SK-N-SH treated with all-trans-retinoic acid at 6 μM for 48 hours (cell line): ENCODE results near the gene ADGRB3.

ENCODE experiments used
- ATAC-seq: fragments of 200-7000 bp; cut with Tn5 transposase; 3 replicates; pipeline ENCODE4 v1.9.1; 2020; ENCODE audit warnings: mild to moderate bottlenecking, moderate library complexity
- ARNTL ChIP-seq: fragments of 450-650 bp; formaldehyde crosslinking; IDR thresholded peaks from 2 replicates; pipeline ENCODE4 v1.5.0; 2020; ENCODE audit warnings: low read depth, mild to moderate bottlenecking, moderate library complexity, borderline replicate concordance
- BACH2 ChIP-seq: fragments of 250-450 bp; sonication (Bioruptor Pico); IDR thresholded peaks from 2 replicates; pipeline ENCODE4 v1.9.0; 2021; ENCODE audit warnings: mild to moderate bottlenecking, borderline replicate concordance
- CSDC2 ChIP-seq: fragments of 250-450 bp; sonication (Bioruptor Pico); IDR thresholded peaks from 2 replicates; pipeline ENCODE4 v1.5.0; 2020; ENCODE audit warnings: mild to moderate bottlenecking, moderate library complexity
- ESRRG ChIP-seq: fragments of 250-450 bp; sonication (Bioruptor Pico); IDR thresholded peaks from 2 replicates; pipeline ENCODE4 v1.6.1; 2021; ENCODE audit warnings: mild to moderate bottlenecking
- ISL1 ChIP-seq: fragments of 250-450 bp; sonication (Bioruptor Pico); IDR thresholded peaks from 2 replicates; pipeline ENCODE4 v2.1.2; 2022; ENCODE audit warnings: mild to moderate bottlenecking, moderate library complexity
- OSR1 ChIP-seq: fragments of 250-450 bp; sonication (Bioruptor Pico); IDR thresholded peaks from 2 replicates; pipeline ENCODE4 v1.8.0; 2022; ENCODE audit warnings: moderate library complexity, mild to moderate bottlenecking, inconsistent platforms
- PPARA ChIP-seq: fragments of 250-450 bp; sonication (Bioruptor Pico); IDR thresholded peaks from 2 replicates; pipeline ENCODE4 v1.5.0; 2020; ENCODE audit warnings: mild to moderate bottlenecking, borderline replicate concordance
- RARB ChIP-seq: fragments of 250-450 bp; sonication (Bioruptor Pico); IDR thresholded peaks from 2 replicates; pipeline ENCODE4 v1.8.0; 2021; ENCODE audit warnings: mild to moderate bottlenecking, moderate library complexity
- SNAI2 ChIP-seq: fragments of 250-450 bp; sonication (Bioruptor Pico); IDR thresholded peaks from 2 replicates; pipeline ENCODE4 v1.5.0; 2020; ENCODE audit warnings: mild to moderate bottlenecking, moderate library complexity
- TOX ChIP-seq: fragments of 250-450 bp; sonication (Bioruptor Pico); IDR thresholded peaks from 2 replicates; pipeline ENCODE4 v1.8.0; 2021; ENCODE audit warnings: mild to moderate bottlenecking, moderate library complexity, borderline replicate concordance
- TSHZ2 ChIP-seq: fragments of 250-450 bp; sonication (Bioruptor Pico); IDR thresholded peaks from 2 replicates; pipeline ENCODE4 v1.5.0; 2020; ENCODE audit warnings: mild to moderate bottlenecking, moderate library complexity
- ZC3H10 ChIP-seq: fragments of 250-450 bp; sonication (Bioruptor Pico); IDR thresholded peaks from 2 replicates; pipeline ENCODE4 v1.5.1; 2021; ENCODE audit warnings: mild to moderate bottlenecking, moderate library complexity
- ZFP30 ChIP-seq: fragments of 450-650 bp; formaldehyde crosslinking; IDR thresholded peaks from 2 replicates; pipeline ENCODE4 v1.5.0; 2022; ENCODE audit warnings: mild to moderate bottlenecking, moderate library complexity
- ZNF565 ChIP-seq: fragments of 450-650 bp; formaldehyde crosslinking; conservative IDR thresholded peaks from 2 replicates; pipeline ENCODE4 v1.5.0; 2020; ENCODE audit warnings: low read depth, mild to moderate bottlenecking, moderate library complexity
- ZNF70 ChIP-seq: fragments of 450-650 bp; formaldehyde crosslinking; IDR thresholded peaks from 2 replicates; pipeline ENCODE4 v1.5.0; 2020; ENCODE audit warnings: mild to moderate bottlenecking, moderate library complexity
- ZNF8 ChIP-seq: fragments of 450-650 bp; formaldehyde crosslinking; IDR thresholded peaks from 2 replicates; pipeline ENCODE4 v1.5.0; 2020; ENCODE audit warnings: mild to moderate bottlenecking, moderate library complexity
- TF ChIP-seq, protein P1 (sequence below): fragments of 250-450 bp; sonication (Bioruptor Pico); IDR thresholded peaks from 2 replicates; pipeline ENCODE4 v1.8.0; 2021; ENCODE audit warnings: low read depth, mild to moderate bottlenecking, moderate library complexity, borderline replicate concordance
- TF ChIP-seq, protein P2 (sequence below): fragments of 250-450 bp; sonication (Bioruptor Pico); IDR thresholded peaks from 2 replicates; pipeline ENCODE4 v1.5.1; 2021; ENCODE audit warnings: mild to moderate bottlenecking, moderate library complexity
- TF ChIP-seq, protein P3 (sequence below): fragments of 250-450 bp; sonication (Bioruptor Pico); IDR thresholded peaks from 2 replicates; pipeline ENCODE4 v1.8.0; 2020; ENCODE audit warnings: mild to moderate bottlenecking, moderate library complexity, borderline replicate concordance

The ADGRB3 gene

DNA sequence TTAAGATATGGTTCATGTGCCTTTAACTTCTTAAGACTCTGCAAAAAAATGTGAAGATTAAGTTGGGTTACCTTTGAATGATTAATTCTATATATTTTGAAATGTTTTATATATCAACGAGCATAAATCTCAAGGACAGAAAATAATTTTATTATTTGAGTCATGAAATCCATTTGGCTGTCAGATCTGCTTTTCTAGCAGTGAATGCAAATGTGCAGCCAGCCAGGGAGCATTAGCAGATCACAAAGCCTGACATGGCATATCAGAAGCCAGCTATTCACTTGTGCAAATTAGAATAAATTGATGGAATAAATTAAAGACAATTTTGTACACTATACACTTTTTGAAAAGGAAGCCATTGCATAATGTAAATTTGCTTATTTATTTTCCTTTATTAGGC lies 424.3 kb downstream of the ADGRB3 start:
- peak; percentile 82 for TF ChIP-seq ISL1 (CRISPR knock-in tag)
- TF ChIP-seq, protein P1, sequence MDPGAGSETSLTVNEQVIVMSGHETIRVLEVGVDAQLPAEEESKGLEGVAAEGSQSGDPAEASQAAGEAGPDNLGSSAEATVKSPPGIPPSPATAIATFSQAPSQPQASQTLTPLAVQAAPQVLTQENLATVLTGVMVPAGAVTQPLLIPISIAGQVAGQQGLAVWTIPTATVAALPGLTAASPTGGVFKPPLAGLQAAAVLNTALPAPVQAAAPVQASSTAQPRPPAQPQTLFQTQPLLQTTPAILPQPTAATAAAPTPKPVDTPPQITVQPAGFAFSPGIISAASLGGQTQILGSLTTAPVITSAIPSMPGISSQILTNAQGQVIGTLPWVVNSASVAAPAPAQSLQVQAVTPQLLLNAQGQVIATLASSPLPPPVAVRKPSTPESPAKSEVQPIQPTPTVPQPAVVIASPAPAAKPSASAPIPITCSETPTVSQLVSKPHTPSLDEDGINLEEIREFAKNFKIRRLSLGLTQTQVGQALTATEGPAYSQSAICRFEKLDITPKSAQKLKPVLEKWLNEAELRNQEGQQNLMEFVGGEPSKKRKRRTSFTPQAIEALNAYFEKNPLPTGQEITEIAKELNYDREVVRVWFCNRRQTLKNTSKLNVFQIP: no peak
- no peak for ATAC-seq

DNA sequence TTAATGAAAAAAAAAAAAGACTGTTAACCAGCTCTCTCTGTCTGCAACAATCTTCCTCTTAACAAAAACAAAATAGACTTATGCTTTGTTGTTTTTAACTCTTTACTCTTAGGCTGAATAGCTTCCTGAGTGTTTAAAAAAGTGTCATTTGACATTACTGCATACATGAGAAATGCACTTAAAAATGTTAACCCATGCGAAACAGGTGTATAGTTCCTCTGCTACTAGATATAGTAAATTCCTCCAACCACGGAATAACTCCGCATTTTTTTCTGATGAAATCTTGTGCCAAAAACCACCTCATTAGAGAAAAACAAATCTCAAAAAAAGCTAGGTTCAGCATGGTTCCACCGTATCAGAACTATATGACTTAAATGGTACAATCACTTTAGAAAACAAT lies 426.0 kb downstream of the ADGRB3 start:
- TF ChIP-seq PPARA (CRISPR knock-in tag) (no peak), ZC3H10 (CRISPR knock-in tag) (no peak), ESRRG (CRISPR knock-in tag) (no peak), ARNTL (CRISPR knock-in tag) (no peak), ZNF565 (no peak), ZFP30 (CRISPR knock-in tag) (no peak), TSHZ2 (no peak)
- TF ChIP-seq, protein P2, sequence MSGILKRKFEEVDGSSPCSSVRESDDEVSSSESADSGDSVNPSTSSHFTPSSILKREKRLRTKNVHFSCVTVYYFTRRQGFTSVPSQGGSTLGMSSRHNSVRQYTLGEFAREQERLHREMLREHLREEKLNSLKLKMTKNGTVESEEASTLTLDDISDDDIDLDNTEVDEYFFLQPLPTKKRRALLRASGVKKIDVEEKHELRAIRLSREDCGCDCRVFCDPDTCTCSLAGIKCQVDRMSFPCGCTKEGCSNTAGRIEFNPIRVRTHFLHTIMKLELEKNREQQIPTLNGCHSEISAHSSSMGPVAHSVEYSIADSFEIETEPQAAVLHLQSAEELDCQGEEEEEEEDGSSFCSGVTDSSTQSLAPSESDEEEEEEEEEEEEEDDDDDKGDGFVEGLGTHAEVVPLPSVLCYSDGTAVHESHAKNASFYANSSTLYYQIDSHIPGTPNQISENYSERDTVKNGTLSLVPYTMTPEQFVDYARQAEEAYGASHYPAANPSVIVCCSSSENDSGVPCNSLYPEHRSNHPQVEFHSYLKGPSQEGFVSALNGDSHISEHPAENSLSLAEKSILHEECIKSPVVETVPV: no peak
- TF ChIP-seq, protein P3, sequence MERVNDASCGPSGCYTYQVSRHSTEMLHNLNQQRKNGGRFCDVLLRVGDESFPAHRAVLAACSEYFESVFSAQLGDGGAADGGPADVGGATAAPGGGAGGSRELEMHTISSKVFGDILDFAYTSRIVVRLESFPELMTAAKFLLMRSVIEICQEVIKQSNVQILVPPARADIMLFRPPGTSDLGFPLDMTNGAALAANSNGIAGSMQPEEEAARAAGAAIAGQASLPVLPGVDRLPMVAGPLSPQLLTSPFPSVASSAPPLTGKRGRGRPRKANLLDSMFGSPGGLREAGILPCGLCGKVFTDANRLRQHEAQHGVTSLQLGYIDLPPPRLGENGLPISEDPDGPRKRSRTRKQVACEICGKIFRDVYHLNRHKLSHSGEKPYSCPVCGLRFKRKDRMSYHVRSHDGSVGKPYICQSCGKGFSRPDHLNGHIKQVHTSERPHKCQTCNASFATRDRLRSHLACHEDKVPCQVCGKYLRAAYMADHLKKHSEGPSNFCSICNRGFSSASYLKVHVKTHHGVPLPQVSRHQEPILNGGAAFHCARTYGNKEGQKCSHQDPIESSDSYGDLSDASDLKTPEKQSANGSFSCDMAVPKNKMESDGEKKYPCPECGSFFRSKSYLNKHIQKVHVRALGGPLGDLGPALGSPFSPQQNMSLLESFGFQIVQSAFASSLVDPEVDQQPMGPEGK: no peak
- no peak for ATAC-seq

DNA sequence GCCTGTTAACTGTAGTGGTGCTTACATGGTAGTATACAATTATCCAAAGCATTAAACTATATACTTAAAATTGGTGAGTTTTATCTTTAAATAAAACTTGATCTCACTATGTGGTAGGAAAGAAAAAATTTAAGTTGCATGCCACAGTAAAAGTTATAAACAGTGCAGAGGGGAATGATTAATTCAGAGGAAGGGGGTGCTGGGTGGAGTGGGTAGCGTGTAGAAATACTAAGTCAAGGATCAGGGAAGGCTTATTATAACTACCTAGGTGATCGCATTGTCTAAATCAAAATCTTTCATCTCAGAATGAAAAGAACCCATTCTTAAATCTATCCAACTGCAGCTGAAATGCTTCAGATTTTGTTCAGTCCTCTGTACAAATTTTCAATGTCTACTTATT lies 428.3 kb downstream of the ADGRB3 start:
- TF ChIP-seq SNAI2 (CRISPR knock-in tag) (no peak), CSDC2 (CRISPR knock-in tag) (no peak), ZNF8 (CRISPR knock-in tag) (no peak), ESRRG (CRISPR knock-in tag) (no peak), RARB (no peak), TOX (CRISPR knock-in tag) (no peak), ZNF70 (no peak), TSHZ2 (no peak), BACH2 (no peak), ZC3H10 (CRISPR knock-in tag) (no peak), OSR1 (CRISPR knock-in tag) (no peak)
- TF ChIP-seq, protein P1: no peak
- ATAC-seq: no peak
